OCI-LY3 (cell line): ENCODE results near the gene TNKS2.

ENCODE experiments used
- H2AFZ ChIP-seq: fragments of 200-600, 300-600 bp; shearing (Covaris generic); 2 replicates; pipeline ENCODE4 v1.6.0; 2014; ENCODE audit warnings: antibody characterized with exemption, low read depth, low read length
- H3K27ac ChIP-seq: fragments of 200-600, 300-600 bp; sonication (generic); 2 replicates; pipeline ENCODE4 v1.5.1; 2014; ENCODE audit warnings: mild to moderate bottlenecking, low read length, moderate library complexity, mixed read lengths
- H3K27me3 ChIP-seq: fragments of 200-600, 300-600 bp; sonication (generic); 2 replicates; pipeline ENCODE4 v1.6.1; 2014; ENCODE audit warnings: low read depth, low read length, mixed read lengths
- H3K36me3 ChIP-seq: fragments of 200-600, 300-600 bp; sonication (generic); replicated peaks from 2 replicates; pipeline ENCODE3; 2014; ENCODE audit warnings: low read depth, low read length, mixed read lengths
- H3K4me1 ChIP-seq: fragments of 300-600, 200-600 bp; sonication (generic); 2 replicates; pipeline ENCODE4 v1.6.1; 2014; ENCODE audit warnings: low read length, mixed read lengths
- H3K4me2 ChIP-seq: fragments of 200-600, 300-600 bp; sonication (generic); 2 replicates; pipeline ENCODE4 v1.6.1; 2014; ENCODE audit warnings: low read length, mixed read lengths
- H3K4me3 ChIP-seq: fragments of 300-600, 200-600 bp; sonication (generic); 2 replicates; pipeline ENCODE4 v1.5.1; 2014; ENCODE audit warnings: antibody characterized with exemption, mild to moderate bottlenecking, low read length, moderate library complexity
- H3K79me2 ChIP-seq: fragments of 300-600, 200-600 bp; shearing (Covaris generic); 2 replicates; pipeline ENCODE4 v1.6.1; 2014; ENCODE audit warnings: mild to moderate bottlenecking, low read length, mixed read lengths
- H3K9ac ChIP-seq: fragments of 300-600, 200-600 bp; shearing (Covaris generic); 2 replicates; pipeline ENCODE4 v1.6.0; 2014; ENCODE audit warnings: mild to moderate bottlenecking, low read length, moderate library complexity
- H3K9me3 ChIP-seq: fragments of 200-600, 300-600 bp; shearing (Covaris generic); 2 replicates; pipeline ENCODE4 v1.6.1; 2014; ENCODE audit warnings: low read length, mixed read lengths; ENCODE audit not compliant: insufficient read depth
- H4K20me1 ChIP-seq: fragments of 200-600, 300-600 bp; sonication (generic); 2 replicates; pipeline ENCODE4 v1.6.1; 2016; ENCODE audit warnings: low read length, mixed read lengths; ENCODE audit not compliant: insufficient read depth
- EZH2phosphoT487 ChIP-seq: fragments of 200-600 bp; shearing (Covaris generic); IDR thresholded peaks from 2 replicates; pipeline ENCODE4 v1.6.1; 2018; ENCODE audit warnings: antibody characterized with exemption, mixed run types, low read depth
- TF ChIP-seq, protein P1 (sequence below): fragments of 200-600, 300-600 bp; sonication (generic); IDR thresholded peaks from 2 replicates; pipeline ENCODE4 v1.5.1; 2014; ENCODE audit warnings: antibody characterized with exemption, low read length, low read depth

Gene TNKS2

DNA sequence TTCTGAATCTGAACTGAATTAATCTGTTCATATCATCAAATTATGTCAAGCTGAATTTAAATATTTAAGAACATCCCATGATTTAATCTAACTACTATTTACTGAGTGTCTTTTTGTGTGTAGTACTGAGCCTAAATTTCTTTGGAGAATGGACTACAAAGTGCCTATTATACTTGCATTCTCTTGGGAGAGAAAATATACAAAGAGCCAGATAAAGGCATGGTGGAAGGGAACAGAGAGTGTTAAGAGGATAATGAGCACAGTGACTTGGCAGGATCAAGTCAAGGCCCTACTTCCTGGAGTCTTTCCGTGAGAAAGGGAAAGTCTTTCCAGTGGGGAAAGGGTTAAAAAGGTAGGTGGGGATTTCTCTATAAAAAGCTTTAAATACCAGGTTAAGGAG lies 15.0 kb downstream of the TNKS2 start:
- H3K27me3 ChIP-seq, result no peaks in the 10 kb centered on the region
- H3K27ac ChIP-seq, result no peak overlapping the region
- H3K4me2 ChIP-seq, result no peak overlapping the region
- H3K79me2 ChIP-seq, result peaks cover 44% of the 10 kb centered on the region
- no peak overlapping the region for H3K4me3 ChIP-seq
- no peaks in the 10 kb centered on the region for H3K4me1 ChIP-seq
- no peak overlapping the region for H2AFZ ChIP-seq
- H3K36me3 ChIP-seq, result peaks cover 14% of the 10 kb centered on the region
- H3K9ac ChIP-seq, result no peak overlapping the region
- H4K20me1 ChIP-seq, result peaks cover 15% of the 10 kb centered on the region
- TF ChIP-seq, protein P1, sequence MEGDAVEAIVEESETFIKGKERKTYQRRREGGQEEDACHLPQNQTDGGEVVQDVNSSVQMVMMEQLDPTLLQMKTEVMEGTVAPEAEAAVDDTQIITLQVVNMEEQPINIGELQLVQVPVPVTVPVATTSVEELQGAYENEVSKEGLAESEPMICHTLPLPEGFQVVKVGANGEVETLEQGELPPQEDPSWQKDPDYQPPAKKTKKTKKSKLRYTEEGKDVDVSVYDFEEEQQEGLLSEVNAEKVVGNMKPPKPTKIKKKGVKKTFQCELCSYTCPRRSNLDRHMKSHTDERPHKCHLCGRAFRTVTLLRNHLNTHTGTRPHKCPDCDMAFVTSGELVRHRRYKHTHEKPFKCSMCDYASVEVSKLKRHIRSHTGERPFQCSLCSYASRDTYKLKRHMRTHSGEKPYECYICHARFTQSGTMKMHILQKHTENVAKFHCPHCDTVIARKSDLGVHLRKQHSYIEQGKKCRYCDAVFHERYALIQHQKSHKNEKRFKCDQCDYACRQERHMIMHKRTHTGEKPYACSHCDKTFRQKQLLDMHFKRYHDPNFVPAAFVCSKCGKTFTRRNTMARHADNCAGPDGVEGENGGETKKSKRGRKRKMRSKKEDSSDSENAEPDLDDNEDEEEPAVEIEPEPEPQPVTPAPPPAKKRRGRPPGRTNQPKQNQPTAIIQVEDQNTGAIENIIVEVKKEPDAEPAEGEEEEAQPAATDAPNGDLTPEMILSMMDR, result no peak
- TF ChIP-seq EZH2phosphoT487, result no peak
- no peaks in the 10 kb centered on the region for H3K9me3 ChIP-seq

DNA sequence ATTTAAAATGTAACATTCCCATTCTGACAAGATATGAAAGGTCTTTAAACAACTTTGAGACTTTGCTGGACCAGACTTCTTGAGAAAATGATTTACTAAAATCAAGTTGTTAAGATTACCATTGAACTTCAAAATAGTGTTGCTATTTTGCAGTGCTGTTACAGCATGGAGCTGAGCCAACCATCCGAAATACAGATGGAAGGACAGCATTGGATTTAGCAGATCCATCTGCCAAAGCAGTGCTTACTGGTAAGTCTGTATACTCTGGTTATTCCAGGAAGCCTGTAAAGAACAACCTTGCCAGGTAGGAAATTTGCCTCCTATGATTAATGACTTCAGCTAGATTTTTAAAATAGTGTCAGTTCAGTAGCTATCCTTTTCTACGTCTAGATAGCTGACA lies 18.8 kb downstream of the TNKS2 start:
- H3K27me3 ChIP-seq, result no peaks in the 10 kb centered on the region
- no peaks in the 10 kb centered on the region for H3K9me3 ChIP-seq
- H3K27ac ChIP-seq, result no peak overlapping the region
- no peak overlapping the region for H3K4me2 ChIP-seq
- H3K9ac ChIP-seq, result no peak overlapping the region
- no peak overlapping the region for H3K4me3 ChIP-seq
- H3K79me2 ChIP-seq, result peaks cover 17% of the 10 kb centered on the region
- H2AFZ ChIP-seq, result no peak overlapping the region
- no peaks in the 10 kb centered on the region for H4K20me1 ChIP-seq
- TF ChIP-seq, protein P1, result no peak
- TF ChIP-seq EZH2phosphoT487, result no peak
- H3K4me1 ChIP-seq, result no peaks in the 10 kb centered on the region
- H3K36me3 ChIP-seq, result peaks cover 27% of the 10 kb centered on the region

DNA sequence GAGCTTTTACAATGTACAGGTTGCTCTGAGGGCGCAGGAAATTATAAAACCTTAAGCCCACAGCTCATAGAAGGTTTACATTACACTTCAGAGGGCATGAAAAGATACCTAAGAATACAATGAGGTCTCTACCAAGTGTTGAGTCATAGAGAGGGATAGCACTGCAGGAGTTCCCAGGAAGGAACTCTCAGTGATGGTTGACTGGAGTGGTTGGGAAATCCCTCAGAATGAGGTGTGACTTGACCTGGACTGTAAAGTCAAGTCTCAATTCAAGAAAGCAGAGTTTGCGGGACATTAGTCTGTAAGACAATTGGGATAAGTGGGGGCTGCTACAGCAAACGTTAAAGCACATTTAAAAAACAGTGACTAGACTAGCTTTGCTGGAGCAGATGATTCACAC lies 21.9 kb downstream of the TNKS2 start:
- H3K27me3 ChIP-seq, result no peaks in the 10 kb centered on the region
- H3K36me3 ChIP-seq, result peaks cover 22% of the 10 kb centered on the region
- no peaks in the 10 kb centered on the region for H3K4me1 ChIP-seq
- no peak overlapping the region for H3K27ac ChIP-seq
- TF ChIP-seq, protein P1, result no peak
- TF ChIP-seq EZH2phosphoT487, result no peak
- H3K4me3 ChIP-seq, result no peak overlapping the region
- no peaks in the 10 kb centered on the region for H4K20me1 ChIP-seq
- no peak overlapping the region for H3K9ac ChIP-seq
- H3K79me2 ChIP-seq, result no peaks in the 10 kb centered on the region
- H2AFZ ChIP-seq, result no peak overlapping the region
- no peak overlapping the region for H3K4me2 ChIP-seq
- H3K9me3 ChIP-seq, result no peaks in the 10 kb centered on the region

DNA sequence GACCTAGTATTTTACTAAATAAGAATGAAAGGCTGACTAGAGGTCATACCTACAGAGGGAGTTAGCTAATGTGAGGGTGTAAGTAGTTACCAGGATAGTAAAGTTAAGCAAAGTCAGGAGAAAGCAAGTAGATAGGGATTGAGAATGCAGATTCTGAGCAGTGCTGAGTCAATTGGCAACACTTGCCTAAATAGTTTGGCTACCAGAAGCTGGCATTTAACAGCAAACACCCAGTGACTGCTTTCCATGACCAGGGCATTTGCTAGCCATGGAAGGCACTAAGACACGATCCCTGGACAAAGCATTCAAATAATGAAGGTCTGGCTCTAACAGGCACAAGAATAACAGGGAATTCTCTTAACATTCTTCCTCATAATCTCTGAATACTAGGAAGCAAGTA lies 25.9 kb downstream of the TNKS2 start:
- Histone ChIP-seq H3K4me1 (no peaks in the 10 kb centered on the region), H3K4me2 (no peak overlapping the region), H2AFZ (no peak overlapping the region), H4K20me1 (no peaks in the 10 kb centered on the region), H3K27me3 (no peaks in the 10 kb centered on the region), H3K9me3 (no peaks in the 10 kb centered on the region), H3K79me2 (no peaks in the 10 kb centered on the region), H3K4me3 (no peak overlapping the region), H3K36me3 (peaks cover 43% of the 10 kb centered on the region), H3K9ac (no peak overlapping the region), H3K27ac (no peak overlapping the region)
- TF ChIP-seq, protein P1, result no peak
- TF ChIP-seq EZH2phosphoT487, result no peak
